ENCODE measurements around the gene CLIC3.

The CLIC3 gene

GRCh38 chr9:136980669-136981478, 15.5 kb downstream of the CLIC3 start:
- DNase-seq (ENCODE audit: low spot score) = no peak

DNA sequence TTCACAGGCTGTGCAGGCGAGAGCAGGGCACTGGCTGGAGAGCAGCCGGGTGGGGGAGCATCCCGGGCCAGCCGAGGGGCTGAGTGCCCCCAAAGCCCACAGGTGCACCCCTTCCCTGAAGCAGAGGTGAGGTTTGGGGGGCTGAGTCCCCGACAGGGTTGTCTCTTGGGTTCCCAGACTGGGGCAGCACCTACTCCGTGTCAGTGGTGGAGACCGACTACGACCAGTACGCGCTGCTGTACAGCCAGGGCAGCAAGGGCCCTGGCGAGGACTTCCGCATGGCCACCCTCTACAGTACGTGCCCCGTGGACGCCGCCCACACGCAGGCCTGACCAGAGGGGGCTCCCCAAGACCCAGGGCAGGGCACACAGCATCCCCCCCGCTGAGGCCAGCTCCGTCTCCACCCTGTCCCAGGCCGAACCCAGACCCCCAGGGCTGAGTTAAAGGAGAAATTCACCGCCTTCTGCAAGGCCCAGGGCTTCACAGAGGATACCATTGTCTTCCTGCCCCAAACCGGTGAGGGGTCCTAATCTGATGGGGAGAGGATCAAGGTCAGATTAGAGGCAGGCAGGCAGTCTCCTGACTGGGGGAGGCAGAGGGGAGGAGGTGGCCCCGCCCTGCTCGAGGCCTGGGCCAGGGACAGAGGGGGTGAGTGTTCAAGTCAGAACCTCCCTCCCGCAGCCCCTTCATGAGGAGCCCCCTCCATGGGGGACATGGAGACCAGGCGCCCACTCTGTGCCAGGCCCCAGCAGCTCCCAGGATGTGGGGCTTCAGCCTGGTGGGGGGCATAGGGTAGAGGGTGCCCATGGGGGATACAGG, 16.4 kb downstream of the CLIC3 start:
- no peak for DNase-seq (ENCODE audit: low spot score)

- DNase-seq (ENCODE audit: low spot score) = no peak
These were observed 17.4 kb downstream of the CLIC3 start for GRCh38 chr9:136978865-136979544.

- peak; percentile 57 for DNase-seq (ENCODE audit: low spot score)
These were observed 18.1 kb downstream of the CLIC3 start for GRCh38 chr9:136978073-136978864.

DNA sequence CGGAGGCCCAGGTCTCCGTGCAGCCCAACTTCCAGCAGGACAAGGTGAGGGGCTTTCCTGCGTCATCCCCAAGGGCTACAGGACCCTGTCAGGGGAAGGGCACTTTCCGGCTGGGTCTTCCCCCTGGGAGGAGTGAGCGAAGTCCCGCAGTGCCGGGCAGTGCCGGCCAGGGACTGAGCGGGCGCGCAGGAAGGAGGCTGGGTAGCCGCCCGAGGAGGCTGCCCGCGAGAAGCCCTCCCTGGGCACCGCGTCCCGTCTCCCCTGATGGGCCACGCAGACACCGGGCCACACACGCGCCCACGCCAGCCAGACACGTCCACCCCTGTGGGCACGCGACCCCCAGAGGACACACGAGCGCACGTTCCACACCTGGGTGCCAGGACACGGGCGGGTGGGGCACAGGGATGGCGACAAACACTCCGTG, 18.7 kb downstream of the CLIC3 start:
- DNase-seq (ENCODE audit: low spot score) = no peak

DNA sequence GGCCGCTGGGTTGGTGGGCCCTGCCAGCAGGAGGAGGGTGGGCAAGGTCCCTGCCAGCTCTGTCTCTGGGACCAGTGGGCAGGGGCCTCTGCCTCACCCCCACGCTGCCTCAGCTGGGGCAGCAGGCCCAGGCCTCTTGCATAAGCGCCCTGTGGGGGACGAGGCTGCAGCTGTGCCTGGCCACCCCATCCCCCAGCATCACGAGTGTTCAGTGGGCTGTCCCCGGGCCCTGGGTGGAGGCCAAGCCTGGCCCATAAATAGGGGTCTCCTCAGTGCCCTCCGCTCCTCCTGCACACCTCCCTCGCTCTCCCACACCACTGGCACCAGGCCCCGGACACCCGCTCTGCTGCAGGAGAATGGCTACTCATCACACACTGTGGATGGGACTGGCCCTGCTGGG, 19.1 kb downstream of the CLIC3 start, which contains the start of gene PTGDS:
Gene PTGDS, plus strand, starts transcription at position 282 of the 400 bp plus-strand sequence. Its CDS starts 75 bp downstream, at position 357.
- DNase-seq (ENCODE audit: low spot score) = no peak

DNA sequence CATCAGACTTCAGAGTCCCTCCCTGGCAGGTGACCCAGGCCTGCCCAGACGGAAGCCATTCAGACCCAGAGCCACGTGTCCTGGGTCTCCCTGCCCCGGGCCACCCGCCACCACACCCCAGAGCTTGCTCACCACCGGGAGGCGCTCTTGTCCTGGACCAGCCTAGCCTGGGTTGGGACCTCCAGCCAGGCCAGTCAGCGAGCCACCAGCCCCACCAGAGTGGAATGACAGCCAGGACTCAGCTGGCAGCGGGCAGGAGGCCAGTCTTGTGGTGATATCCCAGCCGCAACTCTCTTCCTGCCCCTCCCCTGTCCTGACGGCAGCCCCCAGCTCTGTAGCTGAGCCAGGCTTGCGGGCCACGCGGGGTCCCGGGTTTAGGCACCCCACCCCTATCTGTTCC, 20.7 kb downstream of the CLIC3 start:
- DNase-seq (ENCODE audit: low spot score) = peak; percentile 35

- DNase-seq (ENCODE audit: low spot score) = no peak
These were observed 21.4 kb downstream of the CLIC3 start for GRCh38 chr9:136974817-136975535.

GRCh38 chr9:136973618-136974617, 22.4 kb downstream of the CLIC3 start:
- DNase-seq (ENCODE audit: low spot score) = no peak

GRCh38 chr9:136972743-136973142, 23.6 kb downstream of the CLIC3 start:
- no peak for DNase-seq (ENCODE audit: low spot score)

DNA sequence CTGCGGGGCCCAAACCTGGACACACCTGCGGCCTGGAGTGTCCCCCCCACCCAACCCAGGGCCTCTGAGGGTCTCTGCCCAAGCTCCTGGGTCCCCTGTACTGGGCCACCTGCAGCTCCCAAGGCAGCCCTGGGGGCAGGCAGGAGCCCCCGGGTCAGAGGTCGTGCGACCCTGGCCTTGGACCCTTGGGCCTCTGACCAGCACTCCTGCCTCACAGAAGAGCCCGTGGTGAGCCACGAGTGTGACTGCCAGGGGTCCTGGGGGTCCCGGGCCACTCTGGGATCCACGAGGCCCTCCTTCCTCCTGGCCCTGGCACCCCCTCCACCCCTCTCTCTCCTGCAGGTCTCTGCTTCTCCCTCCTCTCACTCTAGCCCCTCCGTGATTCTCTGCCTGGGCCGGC, 24.0 kb downstream of the CLIC3 start:
- no peak for DNase-seq (ENCODE audit: low spot score)

- DNase-seq (ENCODE audit: low spot score) = no peak
These were observed 24.6 kb downstream of the CLIC3 start for GRCh38 chr9:136971746-136972145.

DNA sequence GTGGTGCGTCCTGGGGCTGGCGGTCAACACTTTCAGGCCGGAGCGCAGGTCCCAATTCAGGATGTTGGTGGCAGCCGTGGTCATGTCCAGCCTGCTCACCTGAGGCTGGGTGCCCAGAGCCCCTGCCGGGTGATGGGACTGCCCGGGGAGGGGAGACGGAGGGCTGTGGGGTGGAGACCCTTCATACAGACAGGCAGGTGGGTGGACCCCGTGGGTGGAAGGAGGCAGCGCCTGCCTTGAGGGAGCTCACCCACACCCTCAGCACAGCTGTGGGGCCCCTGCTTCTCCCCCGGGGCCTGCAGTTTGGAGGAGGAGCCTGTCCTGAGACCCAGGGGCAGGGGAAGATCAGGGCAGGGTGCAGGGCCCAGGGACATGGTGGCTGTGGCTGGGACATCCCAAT, 26.0 kb downstream of the CLIC3 start:
- no peak for DNase-seq (ENCODE audit: low spot score)

DNA sequence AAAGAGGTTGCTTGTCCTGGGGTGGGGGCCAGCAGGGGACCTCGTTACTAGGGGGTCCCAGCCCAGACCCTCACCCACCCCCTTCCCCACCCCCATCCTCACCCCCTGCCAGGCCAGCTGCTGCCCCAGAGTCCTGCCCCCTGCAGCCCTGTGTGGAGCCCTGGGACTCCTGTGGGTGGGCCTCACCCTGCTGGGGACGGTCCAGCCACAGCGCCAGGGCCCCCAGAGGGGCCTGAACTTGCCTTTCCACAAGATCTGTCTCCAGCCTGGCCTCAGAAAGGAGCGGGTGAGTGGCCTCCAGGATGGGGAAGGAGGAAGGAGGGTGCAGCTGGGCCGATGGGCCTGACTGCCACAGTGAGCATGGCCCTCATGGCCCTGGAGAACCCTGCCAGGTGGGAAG, 26.6 kb downstream of the CLIC3 start:
- no peak for DNase-seq (ENCODE audit: low spot score)

GRCh38 chr9:136969150-136969549, 27.2 kb downstream of the CLIC3 start:
- DNase-seq (ENCODE audit: low spot score) = no peak

GRCh38 chr9:136968333-136969127, 27.8 kb downstream of the CLIC3 start:
- no peak for DNase-seq (ENCODE audit: low spot score)

- peak; percentile 27 for DNase-seq (ENCODE audit: low spot score)
These were observed 30.4 kb downstream of the CLIC3 start for GRCh38 chr9:136965771-136966484.

DNA sequence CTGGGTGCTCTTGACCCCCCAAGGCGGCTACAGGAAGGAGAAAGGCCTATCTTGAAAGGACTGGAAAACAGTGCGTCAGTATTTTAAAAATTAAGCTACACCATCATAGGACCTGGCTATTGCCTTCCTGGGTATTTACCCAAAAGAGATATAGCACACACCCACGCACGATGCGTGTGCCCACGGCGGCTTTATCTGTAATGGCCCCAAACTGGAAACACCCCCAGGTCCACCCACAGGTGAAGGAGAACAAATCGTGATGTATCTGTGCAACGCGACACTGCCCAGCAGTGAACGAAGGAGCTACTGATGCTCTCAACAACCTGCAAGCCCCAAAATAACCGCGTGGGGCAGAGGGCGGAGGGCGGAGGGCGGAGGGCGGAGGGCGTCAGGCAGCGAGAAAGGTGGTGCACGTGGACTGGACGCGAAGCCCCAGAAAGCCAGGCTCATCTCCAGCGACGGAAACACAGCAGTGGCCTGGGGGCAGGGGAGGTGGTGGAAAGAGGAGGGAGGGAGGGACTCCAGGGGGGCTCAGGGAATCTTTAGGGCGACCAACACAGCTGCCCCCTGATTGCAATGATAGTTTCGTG, 31.4 kb downstream of the CLIC3 start:
- DNase-seq (ENCODE audit: low spot score) = no peak
